Astrocyte (in vitro differentiated cells and primary cell): Measurements from ENCODE around the gene TRPM6.

Experiments used
- EZH2 ChIP-seq: IDR thresholded peaks from 2 replicates; pipeline ENCODE4 v1.6.1; 2012; ENCODE audit warnings: mild to moderate bottlenecking, low read length, inconsistent platforms; ENCODE audit not compliant: insufficient read depth
- TF ChIP-seq, protein P1 (sequence below): IDR thresholded peaks from 2 replicates; pipeline ENCODE4 v1.5.1; 2011; ENCODE audit warnings: low read depth, mild to moderate bottlenecking, inconsistent platforms, low read length, moderate library complexity; ENCODE audit not compliant: insufficient read depth

DNA sequence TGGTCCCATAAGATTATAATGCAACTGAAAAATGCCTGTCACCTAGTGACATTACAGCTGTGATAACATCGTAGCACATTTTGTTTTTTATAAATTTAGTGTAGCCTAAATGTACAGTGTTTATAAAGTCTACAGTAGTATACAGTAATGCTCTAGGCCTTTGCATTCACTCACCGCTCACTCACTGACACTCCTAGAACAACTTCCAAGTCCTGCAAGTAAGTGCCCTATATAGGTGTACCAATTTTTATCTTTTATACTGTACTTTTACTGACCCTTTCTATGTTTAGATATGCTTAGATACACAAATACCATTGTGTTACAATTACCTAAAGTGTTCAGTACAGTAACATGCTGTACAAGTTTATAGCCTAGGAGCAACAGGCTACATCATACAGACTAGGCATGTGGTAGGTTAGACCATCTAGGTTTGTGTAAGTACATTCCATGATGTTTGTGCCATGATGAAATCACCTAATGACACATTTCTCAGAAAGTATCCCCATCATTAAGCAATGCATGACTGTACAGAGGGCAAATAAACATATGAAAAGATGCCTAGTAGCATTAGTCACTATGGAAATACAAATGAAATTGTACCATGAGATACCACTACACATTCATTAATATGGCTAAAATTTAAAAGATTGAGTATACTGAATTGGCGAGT lies 127.6 kb downstream of the TRPM6 start:
- TF ChIP-seq, protein P1, sequence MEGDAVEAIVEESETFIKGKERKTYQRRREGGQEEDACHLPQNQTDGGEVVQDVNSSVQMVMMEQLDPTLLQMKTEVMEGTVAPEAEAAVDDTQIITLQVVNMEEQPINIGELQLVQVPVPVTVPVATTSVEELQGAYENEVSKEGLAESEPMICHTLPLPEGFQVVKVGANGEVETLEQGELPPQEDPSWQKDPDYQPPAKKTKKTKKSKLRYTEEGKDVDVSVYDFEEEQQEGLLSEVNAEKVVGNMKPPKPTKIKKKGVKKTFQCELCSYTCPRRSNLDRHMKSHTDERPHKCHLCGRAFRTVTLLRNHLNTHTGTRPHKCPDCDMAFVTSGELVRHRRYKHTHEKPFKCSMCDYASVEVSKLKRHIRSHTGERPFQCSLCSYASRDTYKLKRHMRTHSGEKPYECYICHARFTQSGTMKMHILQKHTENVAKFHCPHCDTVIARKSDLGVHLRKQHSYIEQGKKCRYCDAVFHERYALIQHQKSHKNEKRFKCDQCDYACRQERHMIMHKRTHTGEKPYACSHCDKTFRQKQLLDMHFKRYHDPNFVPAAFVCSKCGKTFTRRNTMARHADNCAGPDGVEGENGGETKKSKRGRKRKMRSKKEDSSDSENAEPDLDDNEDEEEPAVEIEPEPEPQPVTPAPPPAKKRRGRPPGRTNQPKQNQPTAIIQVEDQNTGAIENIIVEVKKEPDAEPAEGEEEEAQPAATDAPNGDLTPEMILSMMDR: no peak
- TF ChIP-seq EZH2: no peak
